HL-60/S4 treated with phorbol 12-myristate 13-acetate at 8.2 ng/mL for 4 days and 3 days (cell line): ENCODE results near the gene B3GALT5.

Source experiments
- in situ Hi-C: fragments of 300-500 bp; cut with MboI; formaldehyde crosslinking; loops from 2 replicates; pipeline ENCODE4 v1.15.0; 2022; ENCODE audit warnings: low sequenced_read_pairs

The B3GALT5 gene

DNA sequence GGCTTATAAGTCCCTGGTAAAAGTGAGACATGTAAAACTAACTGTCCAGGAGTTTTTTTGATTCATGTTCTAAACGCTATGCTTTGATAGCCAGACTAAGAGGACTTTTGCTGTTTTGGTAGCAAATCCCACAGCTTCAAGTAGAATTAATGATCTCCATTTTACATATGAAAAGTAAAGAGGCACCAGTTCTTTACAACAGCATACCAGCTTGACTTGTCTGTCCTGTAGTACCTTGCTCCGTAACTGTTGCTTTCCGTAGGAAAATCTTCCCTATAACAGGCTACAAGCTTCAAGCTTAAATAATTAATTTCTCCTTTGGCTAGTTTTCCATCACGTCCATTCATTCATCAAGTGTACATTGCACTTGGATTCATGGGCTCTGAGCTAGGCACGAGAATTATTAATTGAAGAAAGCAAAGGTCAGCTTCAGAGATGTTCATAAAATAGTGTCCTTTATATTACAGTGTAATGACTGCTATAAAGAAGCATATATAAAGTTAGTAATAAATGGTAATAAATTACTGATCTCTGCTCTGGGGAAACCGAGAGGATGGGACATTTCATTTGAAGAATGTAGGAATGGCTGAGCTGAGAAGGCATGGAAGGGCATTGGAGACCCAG is 29.2 kb downstream of the B3GALT5 start:
- in situ Hi-C loops: no loop called here

GRCh38 chr21:39644062-39644560 is 31.4 kb downstream of the B3GALT5 start:
- in situ Hi-C loops: no loop called here

GRCh38 chr21:39645331-39645730 is 32.6 kb downstream of the B3GALT5 start:
- in situ Hi-C loops: no loop called here

DNA sequence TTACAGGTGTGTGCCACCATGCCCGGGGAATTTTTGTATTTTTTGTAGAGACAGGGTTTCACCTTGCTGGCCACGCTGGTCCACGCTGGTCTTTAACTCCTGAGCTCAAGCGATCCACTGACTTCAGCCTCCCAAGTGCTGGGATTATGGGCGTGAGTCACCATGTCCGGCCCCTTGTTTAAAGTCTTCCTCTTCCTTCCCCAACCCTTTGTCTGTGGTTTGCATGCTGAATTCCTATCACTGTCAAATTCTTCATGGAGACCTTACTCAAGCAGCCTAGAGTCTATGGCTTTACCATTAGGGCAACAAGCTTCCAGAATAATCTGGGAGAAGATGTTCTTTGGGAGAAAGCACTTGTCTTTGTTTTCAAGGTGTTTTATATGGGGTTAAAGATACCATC is 34.7 kb downstream of the B3GALT5 start:
- in situ Hi-C loops: no loop called here

GRCh38 chr21:39648879-39649278 is 36.1 kb downstream of the B3GALT5 start:
- in situ Hi-C loops: no loop called here

- in situ Hi-C loops: no loop called here
Observed at GRCh38 chr21:39649526-39649925, 36.8 kb downstream of the B3GALT5 start.

- in situ Hi-C loops: no loop called here
Observed at GRCh38 chr21:39650306-39650705, 37.6 kb downstream of the B3GALT5 start.

- in situ Hi-C loops: no loop called here
Observed at GRCh38 chr21:39650801-39651200, 38.1 kb downstream of the B3GALT5 start.

- in situ Hi-C loops: no loop called here
Observed at GRCh38 chr21:39651206-39651605, 38.5 kb downstream of the B3GALT5 start.

GRCh38 chr21:39654951-39655350 is 42.2 kb downstream of the B3GALT5 start:
- in situ Hi-C loops: no loop called here

- in situ Hi-C loops: no loop called here
Observed at GRCh38 chr21:39655589-39655988, 42.8 kb downstream of the B3GALT5 start.

GRCh38 chr21:39656209-39656608 is 43.5 kb downstream of the B3GALT5 start:
- in situ Hi-C loops: no loop called here

GRCh38 chr21:39657091-39657689 is 44.5 kb downstream of the B3GALT5 start:
- in situ Hi-C loops: no loop called here

- in situ Hi-C loops: no loop called here
Observed at GRCh38 chr21:39658066-39658465, 45.3 kb downstream of the B3GALT5 start.

GRCh38 chr21:39659070-39659815 is 46.5 kb downstream of the B3GALT5 start:
- in situ Hi-C loops: no loop called here

- in situ Hi-C loops: no loop called here
Observed at GRCh38 chr21:39660191-39660980, 47.6 kb downstream of the B3GALT5 start.

- in situ Hi-C loops: no loop called here
Observed at GRCh38 chr21:39661121-39661520, 48.4 kb downstream of the B3GALT5 start.

GRCh38 chr21:39661740-39662139 is 49.0 kb downstream of the B3GALT5 start:
- in situ Hi-C loops: no loop called here

DNA sequence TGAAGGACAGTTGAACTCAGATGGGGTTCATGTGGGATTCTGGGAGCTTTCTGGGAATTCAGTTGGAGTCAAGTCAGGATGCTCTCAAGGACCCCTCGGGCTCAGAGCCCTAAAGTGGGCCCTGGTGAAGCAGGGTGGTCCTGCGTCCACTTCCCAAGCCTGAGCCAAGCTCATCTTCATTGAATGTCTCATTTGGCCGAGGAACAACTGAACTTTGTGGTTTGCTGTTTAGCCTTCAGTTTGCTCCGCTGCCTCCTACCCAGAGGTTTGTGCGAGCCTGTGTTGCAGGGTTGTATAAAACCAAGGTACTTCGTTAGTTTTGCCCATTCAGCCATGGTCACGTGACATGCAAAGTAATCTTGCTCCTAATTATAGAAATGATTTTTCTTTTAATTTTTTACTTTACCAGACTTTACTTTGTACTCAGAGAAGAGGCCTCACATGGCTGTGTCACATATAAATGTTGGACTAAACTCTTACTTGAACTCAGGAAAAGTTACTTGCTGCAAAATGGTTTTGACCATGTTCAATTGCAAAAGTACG is 49.7 kb downstream of the B3GALT5 start:
- in situ Hi-C loops: no loop called here

DNA sequence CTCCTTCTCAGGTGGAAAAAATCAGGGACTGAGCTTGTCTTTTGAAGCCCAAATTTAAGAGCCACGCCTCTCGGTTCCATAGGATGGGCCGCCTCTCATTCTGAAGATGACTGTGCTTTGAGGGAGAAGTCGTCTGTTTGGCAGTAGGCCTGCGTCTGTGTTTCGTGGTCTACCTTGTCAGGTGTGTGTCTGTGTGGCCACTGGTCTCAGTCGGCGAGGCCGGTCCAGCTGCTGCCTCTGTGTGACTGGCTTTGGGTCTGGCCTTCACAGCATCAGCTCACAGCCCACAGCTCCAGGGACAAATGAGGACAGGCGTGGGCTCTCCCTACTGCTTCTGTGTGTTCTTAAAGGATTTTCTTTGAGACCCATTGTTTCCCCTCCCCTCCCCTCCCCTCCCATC is 50.3 kb downstream of the B3GALT5 start:
- in situ Hi-C loops: no loop called here
